Gastrocnemius medialis (tissue), 4 donors: ENCODE results near the gene ST8SIA3.

Source experiments
- CTCF ChIP-seq, 5 experiments: fragments of 450-650 bp in 3 of 5; fragments of 200-600 bp in 2 of 5; sonication (generic) in 2 of 5; IDR thresholded peaks in 4 of 5; conservative IDR thresholded peaks in 1 of 5; 1 replicate in 4 of 5; 2 replicates in 1 of 5; pipeline ENCODE4 v1.5.1; 2016 to 2019; ENCODE audit warnings: antibody characterized with exemption in 5 of 5, mild to moderate bottlenecking in 3 of 5, moderate library complexity in 3 of 5
- POLR2A ChIP-seq, 2 donors: fragments of 450-650 bp; IDR thresholded peaks; one replicate each; pipeline ENCODE4 v1.6.1; 2017; ENCODE audit warnings: antibody characterized with exemption in 2 of 2, mild to moderate bottlenecking in 2 of 2, moderate library complexity in 2 of 2

DNA sequence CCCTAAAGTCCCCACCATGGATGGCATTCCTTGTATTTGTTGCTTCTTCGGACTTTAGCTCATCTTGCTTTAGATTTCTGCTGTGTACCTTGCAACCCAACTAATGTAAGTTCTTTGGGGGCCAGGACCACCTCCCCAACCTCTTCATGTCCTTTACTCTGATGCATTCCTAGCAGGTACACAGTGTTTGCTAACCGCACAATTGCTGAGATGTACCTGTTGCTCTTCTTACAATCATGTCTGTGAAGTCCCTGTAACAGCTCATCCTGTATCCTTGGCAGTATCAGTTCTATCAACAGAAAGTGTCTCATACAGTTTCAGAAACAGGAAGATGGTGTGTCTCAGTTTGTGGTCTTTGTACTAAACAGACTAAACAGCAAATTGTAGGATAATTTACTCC lies 24.1 kb downstream of the ST8SIA3 start:
- no peak for TF ChIP-seq CTCF (IDR thresholded peaks at IDR 0.05 in 4 of 5, conservative IDR thresholded peaks at IDR 0.05 in 1 of 5)
- no peak for TF ChIP-seq POLR2A (IDR thresholded peaks at IDR 0.05)
